NCI-H2107 (cell line): ENCODE data around the gene FAM120A.

ENCODE experiments used
- DNase-seq: peaks from one replicate; lab custom pipeline; 2025; lab: John Stamatoyannopoulos, UW

The FAM120A gene

DNA sequence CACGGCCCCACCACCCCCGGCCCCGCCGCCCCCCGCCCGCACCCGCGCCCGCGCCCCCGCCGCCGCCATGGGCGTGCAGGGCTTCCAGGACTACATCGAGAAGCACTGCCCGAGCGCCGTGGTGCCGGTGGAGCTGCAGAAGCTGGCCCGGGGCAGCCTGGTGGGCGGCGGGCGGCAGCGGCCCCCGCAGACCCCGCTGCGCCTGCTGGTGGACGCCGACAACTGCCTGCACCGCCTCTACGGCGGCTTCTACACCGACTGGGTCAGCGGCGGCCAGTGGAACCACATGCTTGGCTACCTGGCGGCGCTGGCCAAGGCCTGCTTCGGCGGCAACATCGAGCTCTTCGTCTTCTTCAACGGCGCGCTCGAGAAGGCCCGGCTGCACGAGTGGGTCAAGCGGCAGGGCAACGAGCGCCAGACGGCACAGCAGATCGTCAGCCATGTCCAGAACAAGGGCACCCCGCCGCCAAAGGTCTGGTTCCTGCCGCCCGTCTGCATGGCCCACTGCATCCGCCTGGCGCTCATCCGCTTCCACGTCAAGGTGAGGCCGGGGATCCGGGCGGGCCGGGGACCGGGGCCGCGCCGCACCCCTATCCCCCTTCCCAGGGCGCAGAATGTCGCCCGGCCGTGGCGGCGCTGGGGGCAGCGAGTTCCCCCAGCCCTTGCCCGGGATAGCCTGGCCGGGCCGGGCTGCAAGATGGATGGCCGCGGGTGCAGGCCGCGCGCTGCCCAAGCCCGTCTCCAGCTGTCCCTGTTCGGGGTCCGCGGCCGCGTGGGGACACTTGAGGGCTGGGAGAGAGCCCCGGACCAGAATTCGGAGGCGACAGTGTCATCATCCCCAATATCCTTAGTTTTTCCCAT, 594 bp downstream of the FAM120A start:
- no peak for DNase-seq

DNA sequence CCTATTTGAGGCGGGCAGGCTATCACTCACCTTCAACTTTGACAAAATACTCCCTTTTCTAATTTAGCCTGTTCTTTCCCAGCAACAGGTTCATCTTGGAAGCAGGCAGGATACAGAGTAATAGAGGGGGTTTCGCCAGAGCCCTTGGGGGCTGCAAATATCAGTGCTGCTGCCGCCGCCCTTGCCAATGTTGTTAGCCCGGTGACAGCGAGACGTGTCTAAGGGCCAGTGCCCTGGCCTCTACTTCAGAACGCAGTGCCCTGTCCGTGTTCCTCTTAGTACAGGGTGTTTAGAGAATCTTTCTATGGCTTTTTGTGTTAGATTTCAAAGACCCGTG, 1.2 kb downstream of the FAM120A start:
- DNase-seq: no peak

DNA sequence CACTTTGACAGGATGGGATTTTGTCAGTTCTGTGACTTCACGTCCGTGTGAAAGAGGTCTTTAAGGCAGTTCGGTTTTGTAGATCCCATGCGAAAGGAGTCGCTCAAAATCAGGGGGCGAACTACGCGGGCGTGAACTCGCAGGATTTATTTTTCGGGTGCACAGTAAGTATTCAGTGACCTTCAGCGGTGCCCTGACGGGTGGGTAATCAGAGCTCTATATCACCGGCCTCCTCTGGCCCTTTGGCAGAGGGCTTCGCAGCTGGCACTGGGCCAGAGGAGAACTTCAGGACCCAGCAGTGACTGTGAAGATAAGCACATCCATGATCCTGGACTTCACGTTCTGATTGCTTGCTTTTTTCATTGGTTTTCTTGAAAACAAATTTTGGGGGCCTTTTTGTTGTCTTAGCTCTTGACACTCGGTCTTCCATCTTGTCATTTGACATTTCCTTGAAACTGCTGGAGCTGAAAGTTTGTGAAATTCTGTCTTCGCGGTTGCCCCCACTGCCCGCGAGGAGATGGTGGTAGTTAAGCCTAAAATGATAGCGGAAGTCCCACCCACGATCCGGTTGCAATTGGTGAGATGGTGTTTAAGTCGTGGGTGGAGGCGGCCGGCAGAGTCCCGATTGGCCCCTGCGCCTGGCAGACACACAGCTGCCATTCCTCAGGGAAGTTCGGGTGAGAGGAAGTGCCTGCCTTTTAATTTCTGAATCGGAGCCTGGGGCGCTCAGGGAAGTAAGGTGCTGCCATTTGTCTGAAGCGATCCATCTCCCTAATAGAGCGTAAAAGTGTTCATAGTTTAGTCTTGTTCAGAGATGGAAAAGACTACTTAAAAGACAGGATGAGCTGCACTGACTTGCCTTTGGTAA, 1.8 kb downstream of the FAM120A start, which contains the start of gene FAM120AOS:
Gene FAM120AOS, minus strand, starts transcription at position 535 of the 868 bp plus-strand sequence. CDS start 872 bp downstream, outside the sequence.
- peak; percentile 84 for DNase-seq

DNA sequence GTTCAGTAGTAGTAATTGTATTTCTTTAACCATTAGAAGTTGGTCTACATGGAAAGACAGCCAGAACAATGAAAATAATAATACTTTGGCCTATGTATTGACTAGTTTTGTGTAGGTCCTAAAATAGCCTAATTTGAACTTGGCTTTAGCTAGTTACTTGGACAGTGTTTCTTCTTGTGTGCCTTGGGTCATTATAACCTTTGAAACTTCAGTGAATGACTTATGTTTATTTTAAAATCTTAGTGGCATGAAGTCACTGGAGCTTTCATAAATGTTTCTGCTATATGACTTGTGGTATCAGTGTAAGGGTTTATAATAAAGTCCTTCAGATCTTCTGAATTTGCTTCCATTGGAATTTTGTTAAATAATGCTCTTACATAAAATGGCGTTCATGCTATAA, 4.5 kb downstream of the FAM120A start:
- DNase-seq: no peak

DNA sequence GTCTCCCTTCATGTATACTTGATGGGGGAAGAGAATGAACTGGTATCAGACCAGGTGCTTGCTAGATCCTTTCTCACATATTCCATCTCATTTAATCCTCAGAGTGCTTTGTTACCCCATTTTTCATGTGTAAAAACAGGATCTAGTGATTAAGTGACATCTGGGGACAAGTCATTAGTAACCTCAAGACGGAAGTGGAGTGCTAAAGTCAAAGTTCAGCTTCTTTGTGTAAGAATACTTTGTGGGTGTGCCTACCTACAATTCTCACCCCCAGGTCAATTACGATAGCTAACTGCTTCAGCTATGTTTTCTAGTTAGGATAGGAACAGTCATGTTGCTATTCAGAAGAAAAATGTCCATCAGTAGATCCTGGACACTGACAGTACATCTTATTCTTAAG, 5.0 kb downstream of the FAM120A start:
- no peak for DNase-seq

DNA sequence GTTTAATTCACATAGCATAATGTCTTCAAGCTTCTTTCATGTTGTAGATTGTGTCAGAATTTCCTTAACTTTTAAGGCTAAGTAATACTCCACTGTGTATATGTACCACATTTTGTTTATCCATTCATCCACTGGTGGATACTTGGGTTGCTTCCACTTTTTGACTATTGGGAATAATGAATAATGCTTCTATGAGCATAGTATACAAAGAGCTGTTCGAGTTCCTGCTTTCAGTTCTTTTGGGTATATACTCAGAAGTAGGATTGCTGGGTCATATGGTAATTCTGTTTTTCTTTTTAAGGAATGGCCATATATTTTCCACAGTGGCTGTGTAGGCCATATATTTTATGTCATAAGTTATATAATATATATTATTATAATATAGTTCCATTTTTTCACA, 5.5 kb downstream of the FAM120A start:
- DNase-seq: no peak

DNA sequence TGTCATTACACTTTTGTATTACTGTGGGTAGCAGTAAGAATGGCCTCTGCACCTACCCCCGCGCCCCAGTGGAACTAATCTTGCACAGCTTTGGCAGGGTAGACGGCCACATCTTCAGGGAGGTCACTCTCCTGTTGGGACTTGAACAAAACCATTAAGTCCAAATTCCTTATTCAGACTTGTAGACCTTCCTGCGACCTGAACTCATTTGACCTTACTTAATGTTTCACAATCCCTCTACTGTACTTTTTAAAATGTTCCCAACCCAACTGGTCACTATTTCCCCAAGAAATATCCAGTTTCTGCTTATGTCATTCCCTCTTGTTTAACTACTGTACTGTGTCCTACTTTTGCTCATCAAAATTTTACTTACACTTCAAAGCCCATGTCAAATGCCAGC, 7.2 kb downstream of the FAM120A start:
- no peak for DNase-seq

DNA sequence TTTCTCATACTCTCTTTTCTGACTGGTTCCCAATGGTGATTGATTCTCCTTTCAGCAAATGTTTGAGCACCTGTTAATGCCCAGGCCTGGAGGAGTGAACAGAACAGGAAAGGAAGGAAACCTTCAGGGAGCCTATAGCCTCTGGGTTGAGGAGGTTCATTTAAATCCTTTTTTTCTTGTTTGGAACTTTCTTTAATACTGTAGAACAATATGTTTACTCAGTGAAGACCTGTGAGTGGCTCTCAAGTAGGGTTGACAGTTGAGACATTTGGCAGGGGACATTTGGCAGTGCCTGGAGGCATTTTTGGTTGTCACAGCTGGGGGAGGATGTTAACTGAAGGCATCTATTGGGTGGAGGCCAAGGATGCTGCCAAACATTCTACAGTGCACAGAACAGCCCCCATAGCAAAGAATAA, 8.0 kb downstream of the FAM120A start:
- DNase-seq: no peak

DNA sequence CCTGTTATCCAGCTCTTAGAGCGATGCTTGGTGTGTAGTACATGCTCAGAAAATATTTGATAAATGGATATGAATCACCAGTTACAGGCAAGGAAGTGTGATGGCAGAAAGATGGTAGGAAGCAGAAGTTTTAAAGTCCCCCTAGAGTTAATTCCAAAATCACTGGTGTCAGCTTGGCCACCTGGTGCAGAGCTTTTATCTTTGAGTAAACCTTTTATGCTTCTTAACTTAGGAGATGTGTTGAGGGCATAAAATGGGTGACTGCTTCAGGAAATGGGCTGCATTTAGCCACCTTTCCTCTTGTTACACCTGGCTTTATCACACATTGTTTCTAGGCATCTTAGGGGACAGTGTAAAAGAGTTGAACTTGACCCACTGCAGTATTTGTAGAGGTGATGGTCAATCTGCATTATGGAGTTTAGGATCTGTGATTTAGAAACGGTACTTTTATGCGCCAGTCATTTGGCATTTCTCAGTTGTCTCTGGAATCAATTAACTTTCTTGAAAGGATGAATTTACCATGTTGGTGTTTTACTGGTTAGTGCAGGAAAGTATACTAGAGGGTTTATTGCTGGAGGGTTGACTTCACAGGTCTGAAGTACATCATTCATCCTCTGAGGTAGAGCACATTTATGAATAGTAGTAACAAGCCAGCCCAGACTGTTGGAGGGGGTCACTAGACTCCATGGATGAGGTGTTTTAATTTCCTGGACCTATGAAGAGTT, 9.4 kb downstream of the FAM120A start:
- DNase-seq: no peak

DNA sequence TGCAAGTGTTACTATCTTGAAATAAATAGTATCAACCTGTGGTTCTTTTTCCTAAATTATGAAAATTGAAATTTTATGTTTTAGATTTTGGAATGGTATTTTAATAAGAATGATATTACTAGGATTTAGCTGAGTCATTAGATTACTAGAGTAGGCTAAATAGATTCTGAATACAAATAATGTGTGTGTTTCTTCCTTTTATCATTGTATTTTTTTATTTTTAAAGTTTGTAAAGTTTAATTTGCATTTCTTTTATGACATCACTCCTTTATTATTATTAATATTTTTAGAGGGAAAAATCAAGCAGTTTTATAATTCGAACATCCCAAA, 9.9 kb downstream of the FAM120A start:
- no peak for DNase-seq

DNA sequence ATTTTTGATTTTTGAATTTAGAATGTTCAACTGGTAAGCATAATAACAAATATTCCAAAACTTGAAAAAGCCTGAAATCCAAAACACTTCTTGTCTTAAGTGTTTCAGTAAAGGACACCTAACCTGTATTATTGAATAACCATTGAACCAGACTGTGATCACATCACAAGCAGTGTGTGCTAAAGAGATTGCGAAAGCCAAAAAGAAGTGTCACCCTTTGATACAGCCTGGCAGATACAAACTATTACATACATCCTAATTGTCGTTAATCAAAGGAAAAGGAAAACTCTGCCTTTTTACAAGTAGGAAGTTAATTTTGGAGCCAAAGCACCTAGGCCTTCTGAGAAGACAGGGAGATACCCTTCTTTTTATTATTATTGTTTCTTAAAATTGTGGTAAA, 10.3 kb downstream of the FAM120A start:
- no peak for DNase-seq

DNA sequence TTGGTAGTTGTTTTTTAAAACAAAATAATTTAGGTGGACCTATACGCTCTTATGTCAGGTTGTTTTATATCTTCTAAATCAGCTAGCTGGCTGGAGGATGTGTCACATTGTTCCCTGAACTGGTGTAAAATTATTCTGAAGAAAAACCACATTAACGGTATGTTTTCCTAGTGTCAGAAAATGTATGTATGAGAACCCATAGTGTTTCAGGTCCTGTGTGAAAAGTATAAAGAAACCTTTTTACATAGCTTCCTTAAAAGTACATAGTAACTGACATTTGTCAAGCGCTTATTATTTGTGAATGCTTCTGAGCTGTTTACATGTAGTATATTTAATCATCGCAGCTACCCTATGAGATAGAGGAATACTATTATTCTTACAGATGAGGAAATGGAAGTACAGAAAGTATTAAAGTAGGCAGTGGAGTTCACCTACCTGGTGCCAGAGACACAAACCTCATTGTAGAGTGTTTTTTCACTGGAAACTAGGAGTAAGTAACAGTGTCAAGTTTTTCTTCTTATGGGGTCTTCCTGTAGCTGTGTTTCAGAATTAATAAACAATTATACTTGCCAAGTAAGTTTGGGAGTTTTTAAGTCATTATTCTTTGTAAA, 12.3 kb downstream of the FAM120A start:
- no peak for DNase-seq

DNA sequence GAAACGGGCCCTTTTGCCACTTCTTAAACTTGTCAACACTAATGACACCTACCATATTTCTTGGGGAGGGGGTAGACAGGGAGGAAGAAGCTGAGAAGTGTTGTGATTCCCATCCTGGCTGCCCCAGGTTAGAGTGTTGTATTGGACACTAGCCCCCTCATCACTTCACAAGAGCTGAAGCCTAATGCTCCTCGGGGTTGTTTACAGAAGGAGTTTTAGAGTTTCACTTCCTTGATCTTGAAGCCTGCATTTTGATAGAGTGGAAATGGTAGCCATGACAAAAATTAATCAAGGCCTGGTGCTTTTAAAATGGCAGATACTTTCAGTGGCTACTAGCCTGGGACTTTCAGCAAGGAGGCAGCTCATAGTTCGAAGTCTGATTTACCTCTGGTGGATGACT, 12.9 kb downstream of the FAM120A start:
- DNase-seq: no peak

DNA sequence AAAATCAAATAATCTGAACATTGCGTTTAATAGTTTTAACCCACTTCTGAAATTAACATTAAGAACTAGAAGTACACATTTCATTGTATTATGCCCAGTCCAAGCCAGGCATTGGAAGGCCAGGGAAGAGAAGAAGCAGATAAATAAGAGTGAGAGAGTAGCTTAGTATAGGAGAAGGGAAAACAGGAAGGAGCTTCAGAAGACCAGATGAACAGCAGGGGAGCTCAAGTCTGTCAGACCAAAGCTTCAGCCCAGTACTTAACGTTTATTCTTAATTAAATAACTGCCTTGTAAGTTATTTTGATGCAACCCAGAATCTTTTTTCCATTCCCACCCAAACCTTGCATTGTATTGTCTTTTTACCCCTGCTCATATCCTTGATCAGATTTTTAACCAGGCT, 13.4 kb downstream of the FAM120A start:
- DNase-seq: no peak

DNA sequence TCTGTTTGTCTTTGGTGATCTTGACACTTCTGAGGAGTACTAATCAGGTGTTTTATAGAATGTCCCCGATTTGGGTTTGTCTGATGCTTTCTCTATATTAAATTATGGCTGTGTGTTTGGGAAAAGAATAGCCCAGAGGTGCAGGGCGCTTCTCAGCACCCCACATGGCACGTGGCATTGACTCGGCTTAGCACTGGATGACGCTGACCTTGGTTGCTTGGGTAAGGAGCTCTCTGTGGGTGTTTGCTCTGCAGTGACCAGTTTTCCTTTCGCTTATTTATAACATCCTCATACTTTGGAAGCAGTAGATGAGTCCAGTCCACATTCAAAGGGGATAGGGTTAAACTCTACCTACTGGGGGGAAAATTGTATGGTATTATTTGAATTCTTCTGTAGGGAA, 14.4 kb downstream of the FAM120A start:
- DNase-seq: no peak

DNA sequence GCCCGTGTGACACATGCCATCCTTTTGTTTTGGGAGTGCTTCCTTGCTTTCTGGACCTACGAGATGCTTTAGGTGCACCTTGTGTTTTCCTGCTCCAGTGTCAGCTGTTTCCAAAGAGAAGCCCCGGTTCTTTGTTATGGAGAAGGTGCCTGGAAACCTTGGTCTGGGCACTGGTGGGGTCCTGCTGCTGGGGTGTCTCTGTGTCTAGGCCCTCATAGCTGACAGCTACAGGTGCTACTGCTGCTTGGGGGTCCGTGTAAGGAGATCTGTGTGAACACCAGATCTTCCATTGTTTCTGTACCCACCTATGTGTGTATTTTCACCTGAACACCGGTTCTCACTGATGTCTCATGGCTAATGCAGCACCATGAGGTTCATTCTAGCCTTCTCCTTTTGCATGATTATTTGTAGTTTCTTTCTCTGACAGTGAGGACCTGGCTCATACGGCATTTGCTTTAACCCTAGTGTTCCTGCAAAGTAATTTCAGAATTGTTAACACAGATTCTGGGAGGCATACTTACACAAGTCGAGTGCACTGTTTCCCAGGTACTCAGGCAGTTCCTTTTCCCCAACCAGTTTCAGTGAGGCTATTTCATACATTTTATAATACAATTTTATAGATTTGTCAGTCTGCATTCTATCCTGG, 15.1 kb downstream of the FAM120A start:
- DNase-seq: no peak

DNA sequence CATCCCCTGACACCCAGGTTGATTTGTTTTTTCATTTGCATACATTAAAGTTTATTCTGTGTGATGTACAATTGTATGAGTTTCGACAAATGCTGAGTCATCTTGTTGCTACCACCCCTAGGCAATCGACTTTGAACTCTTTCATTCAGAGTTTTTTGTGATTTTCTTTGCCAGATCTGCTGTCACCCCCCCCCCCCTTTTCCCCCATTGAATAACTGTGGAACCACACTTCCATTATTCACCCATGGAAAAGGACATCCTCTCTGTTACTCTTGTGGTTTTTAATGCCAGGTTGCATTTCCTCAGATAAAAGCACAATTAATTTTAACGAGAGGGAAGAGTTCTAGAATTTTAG, 15.6 kb downstream of the FAM120A start:
- no peak for DNase-seq

DNA sequence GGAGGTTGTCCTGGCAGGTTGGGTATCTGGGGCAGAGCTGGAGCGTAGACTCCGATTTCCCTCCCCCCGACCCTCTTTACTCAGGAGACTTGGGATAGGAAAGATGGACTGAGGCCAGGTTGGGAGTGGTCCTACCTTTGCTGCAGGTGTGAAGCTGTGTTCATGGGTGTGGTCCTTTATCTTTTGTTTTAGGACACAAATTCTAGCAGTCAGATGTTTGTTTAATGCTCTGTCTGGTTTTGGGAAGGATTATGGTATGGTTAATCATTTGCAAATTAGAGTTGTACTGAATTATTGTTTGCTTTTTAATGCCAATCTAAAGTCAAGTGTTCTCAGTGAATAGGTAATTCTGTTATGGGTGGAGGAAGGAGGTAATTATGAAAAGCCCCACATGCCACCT, 16.0 kb downstream of the FAM120A start:
- DNase-seq: no peak

DNA sequence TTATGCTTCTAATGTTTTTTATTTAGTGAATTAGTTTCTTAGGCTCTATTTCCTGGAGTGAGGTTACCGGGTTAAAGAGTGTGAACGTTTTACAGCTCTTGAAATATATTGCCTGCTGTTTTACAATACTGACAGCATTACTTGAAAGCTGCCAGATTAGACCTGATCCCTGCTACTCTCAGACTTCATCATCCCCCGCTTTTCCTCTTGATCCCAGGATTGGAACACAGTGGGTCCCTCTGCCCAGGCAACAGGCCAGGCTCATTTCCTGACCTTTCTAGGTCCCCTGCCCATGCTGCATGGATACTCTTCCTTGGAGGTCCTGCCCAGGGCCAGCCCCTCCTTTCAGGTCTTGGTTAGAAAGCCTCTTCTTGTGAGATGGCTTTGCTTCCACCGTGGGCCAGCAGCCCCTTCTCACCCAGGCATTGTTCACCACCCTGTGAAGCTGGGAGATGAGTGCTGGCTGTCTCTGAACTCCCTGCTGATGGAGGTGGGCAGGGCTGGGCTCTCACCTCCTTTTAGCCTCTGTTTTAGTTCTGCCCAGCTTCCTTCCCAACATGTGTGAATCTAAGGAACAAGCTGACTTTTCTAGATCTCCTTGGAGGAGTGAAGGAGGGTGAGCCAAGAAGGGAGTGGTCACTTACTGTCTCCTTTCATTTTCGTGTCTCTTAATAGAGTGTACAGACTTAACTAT, 17.4 kb downstream of the FAM120A start:
- DNase-seq: no peak

DNA sequence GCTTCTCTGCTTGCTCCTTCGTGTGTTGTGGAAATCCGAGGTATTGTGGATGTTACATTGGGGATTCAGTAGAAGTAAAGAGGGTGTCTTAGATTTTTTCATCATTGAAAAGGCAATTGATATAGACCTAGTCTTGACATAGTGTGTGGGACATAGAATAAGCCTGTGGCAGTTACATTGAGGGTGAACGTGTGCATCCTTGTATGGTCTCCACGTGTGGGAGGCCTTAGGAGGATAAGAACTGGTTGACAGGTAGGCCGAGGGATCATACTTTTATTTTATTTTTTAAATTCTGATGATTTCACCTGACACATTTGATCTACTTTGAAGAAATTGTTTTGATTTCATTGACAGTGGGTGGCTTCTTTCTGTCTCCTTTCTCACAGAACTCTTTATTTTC, 18.9 kb downstream of the FAM120A start:
- no peak for DNase-seq

DNA sequence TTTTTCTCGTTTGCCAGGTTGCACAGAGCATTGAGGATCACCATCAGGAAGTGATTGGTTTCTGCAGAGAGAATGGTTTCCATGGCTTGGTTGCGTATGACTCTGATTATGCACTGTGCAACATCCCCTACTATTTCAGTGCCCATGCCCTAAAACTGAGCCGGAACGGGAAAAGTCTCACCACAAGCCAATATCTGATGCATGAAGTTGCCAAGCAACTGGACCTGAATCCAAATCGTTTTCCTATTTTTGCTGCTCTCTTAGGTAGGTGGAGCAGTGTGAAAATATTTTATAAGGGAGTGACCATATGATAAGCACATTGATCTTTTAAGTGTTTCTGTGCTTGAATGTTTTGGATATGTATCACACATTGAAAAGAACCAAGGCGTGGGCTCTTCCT, 19.6 kb downstream of the FAM120A start:
- no peak for DNase-seq
